Heart left ventricle (tissue), 16 donors: ENCODE measurements around the gene KANSL2. TPM values are rescaled to one million over a fixed set of nuclear protein-coding genes. Genes with fewer than 3 reads are reported as not detected.
"Not testable (repeated sequence)": the region's sequence is repeated elsewhere in the genome, so short reads cannot be mapped to it uniquely, and the experiment has no call there.

Experiments
- ATAC-seq, 4 donors: fragments of 200-7000 bp; cut with Tn5 transposase; one replicate each; pipeline ENCODE4 v1.9.1; 2020 to 2022; ENCODE audit warnings: moderate library complexity in 4 of 4, mild to moderate bottlenecking in 3 of 4, moderate number of reproducible peaks in 1 of 4
- DNase-seq, 5 donors: peaks; one replicate each; pipeline ENCODE4 v3.0.0-alpha.2; 2020
- H3K27ac ChIP-seq, 12 donors: fragments of 200-600 bp; sonication (generic) in 4 of 12; one replicate each; pipeline versions ENCODE4 v1.5.0 to v1.8.0; 2016 to 2022; ENCODE audit warnings: mild to moderate bottlenecking in 2 of 12
- H3K27me3 ChIP-seq, 9 donors: fragments of 200-600 bp; sonication (generic) in 2 of 9; one replicate each; pipeline versions ENCODE4 v1.5.1 to v1.8.0; 2016 to 2022; ENCODE audit warnings: mild to moderate bottlenecking in 3 of 9
- H3K36me3 ChIP-seq, 9 donors: fragments of 200-600 bp; sonication (generic) in 2 of 9; one replicate each; pipeline versions ENCODE4 v1.5.0 to v1.8.0; 2018 to 2022; ENCODE audit warnings: mild to moderate bottlenecking in 2 of 9
- H3K4me1 ChIP-seq, 12 donors: fragments of 200-600 bp; sonication (generic) in 4 of 12; one replicate each; pipeline versions ENCODE4 v1.5.0 to v1.8.0; 2016 to 2022; ENCODE audit warnings: mild to moderate bottlenecking in 3 of 12
- H3K4me3 ChIP-seq, 12 donors: fragments of 200-600 bp; sonication (generic) in 4 of 12; one replicate each; pipeline versions ENCODE4 v1.5.0 to v1.8.0; 2017 to 2022; ENCODE audit warnings: mild to moderate bottlenecking in 9 of 12, moderate library complexity in 4 of 12
- H3K9me3 ChIP-seq, 12 donors: fragments of 200-600 bp; sonication (generic) in 4 of 12; one replicate each; pipeline versions ENCODE4 v1.5.0 to v1.8.0; 2016 to 2022; ENCODE audit warnings: mild to moderate bottlenecking in 1 of 12
- POLR2A ChIP-seq, 2 donors: fragments of 450-650 bp; IDR thresholded peaks; one replicate each; pipeline ENCODE4 v1.6.1; 2017; ENCODE audit warnings: antibody characterized with exemption in 2 of 2, mild to moderate bottlenecking in 2 of 2, moderate library complexity in 2 of 2
- WGBS, 4 donors: extraction: QIAGEN DNeasy Blood & Tissue Kit in 2 of 4; methylation state at CpG; one replicate each; pipeline versions ENCODE4 v1.1.5 to v1.1.7; 2013 to 2018; 5-methylcytosine and 5-hydroxymethylcytosine counted together
- intact Hi-C, 10 donors: fragments of 100-400 bp; cut with DNase I; formaldehyde crosslinking; loops; one replicate each; pipeline versions ENCODE4 v1.11.1 to v1.14.2; 2022
- polyA plus RNA-seq, 2 donors: library from polyadenylated mRNA; stranded (reverse); fragments of 200-250 nt; gene quantifications; one replicate each; pipeline ENCODE4 v1.2.3, GENCODE V29; 2013
- total RNA-seq, 9 donors: library from RNA; depleted of rRNA in 2 of 9; stranded (reverse); fragments of >200 nt in 2 of 9; fragmentation: NEBNext Ultra II Directional in 3 of 9; extraction: Animal tissue kit (Norgen Biotek cat#: 25700) in 3 of 9; gene quantifications; one replicate each; pipeline versions ENCODE4 v1.1.0 to v1.2.4, GENCODE V29; 2016 to 2023
- TF ChIP-seq, protein P1 (sequence below), 12 donors: fragments of 200-600 bp; sonication (generic) in 4 of 12; IDR thresholded peaks; one replicate each; pipeline versions ENCODE4 v1.5.0 to v1.8.0; 2018 to 2022; ENCODE audit warnings: antibody characterized with exemption in 12 of 12, mild to moderate bottlenecking in 5 of 12
- donor health status: ischemic (EF 13 %, LVEDD 7.1; RV severe dilation, severe dysfunction).
- donor health status: healthy with polysubstance abuse.
- donor health status: DM: no; HTN: yes; CAD: no.
- donor health status: DM: no; HTN: no; CAD: no.
- donor health status: ischemic (EF 25% LVEDD 6.9; RV normal size, moderate dysfunction).
- donor health status: ischemic (EF 25% LVEDD 5.7; RV mildly dilated, moderate dysfunction).
- donor health status: healthy.
- donor health status: DM: yes; HTN: yes; CAD: no.
- donor health status: ischemic (EF 35%, LVEDD 5.7; RV mildly dilated, moderate dysfunction).
- donor health status: nonischemic (EF 11% LVEDD 7.7; RV severe dilation, severe dysfunction).
- donor health status: DM: yes; HTN: yes; CAD: no.
- donor health status: PGD.
- donor health status: ischemic (EF 29% LVEDD 5.4; RV normal size, mild dysfunction).
- donor health status: nonischemic (EF 23%, LVEDD 6.1; RV moderate dilation, normal function).

The KANSL2 gene
- total and polyA plus RNA-seq, 11 donors, result 20.1 to 35.6 (median 24.0) TPM

GRCh38 chr12:48683534-48683933, 1.5 kb upstream of the KANSL2 start:
- intact Hi-C loops, result loop anchor here in 2 of 10 donors (2.0 to 5.0 kb wide), 2 partner anchors 33 to 104 kb away; partner anchors contain the start of genes ADCY6 (in 1 of the 2) and CCNT1 (in 1 of the 2)
- Histone ChIP-seq H3K27ac (no peak overlapping the region), H3K4me1 (peaks cover 3 to 35% (median 28%) of the 10 kb centered on the region in 12 donors), H3K4me3 (no peak overlapping the region), H3K36me3 (peaks cover 0 to 35% (median 27%) of the 10 kb centered on the region in 9 donors), H3K27me3 (no peaks in the 10 kb centered on the region), H3K9me3 (no peaks in the 10 kb centered on the region)
- no peak for DNase-seq
- TF ChIP-seq, protein P1, sequence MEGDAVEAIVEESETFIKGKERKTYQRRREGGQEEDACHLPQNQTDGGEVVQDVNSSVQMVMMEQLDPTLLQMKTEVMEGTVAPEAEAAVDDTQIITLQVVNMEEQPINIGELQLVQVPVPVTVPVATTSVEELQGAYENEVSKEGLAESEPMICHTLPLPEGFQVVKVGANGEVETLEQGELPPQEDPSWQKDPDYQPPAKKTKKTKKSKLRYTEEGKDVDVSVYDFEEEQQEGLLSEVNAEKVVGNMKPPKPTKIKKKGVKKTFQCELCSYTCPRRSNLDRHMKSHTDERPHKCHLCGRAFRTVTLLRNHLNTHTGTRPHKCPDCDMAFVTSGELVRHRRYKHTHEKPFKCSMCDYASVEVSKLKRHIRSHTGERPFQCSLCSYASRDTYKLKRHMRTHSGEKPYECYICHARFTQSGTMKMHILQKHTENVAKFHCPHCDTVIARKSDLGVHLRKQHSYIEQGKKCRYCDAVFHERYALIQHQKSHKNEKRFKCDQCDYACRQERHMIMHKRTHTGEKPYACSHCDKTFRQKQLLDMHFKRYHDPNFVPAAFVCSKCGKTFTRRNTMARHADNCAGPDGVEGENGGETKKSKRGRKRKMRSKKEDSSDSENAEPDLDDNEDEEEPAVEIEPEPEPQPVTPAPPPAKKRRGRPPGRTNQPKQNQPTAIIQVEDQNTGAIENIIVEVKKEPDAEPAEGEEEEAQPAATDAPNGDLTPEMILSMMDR (IDR thresholded peaks at IDR 0.05), result no peak
- TF ChIP-seq POLR2A (IDR thresholded peaks at IDR 0.05), result no peak
- 85 to 91% (median 88%) methylated on average over 4 of the region's 4 CpGs for WGBS, 4 donors
- ATAC-seq, result no peak

- DNase-seq, result no peak
- no peaks in the 10 kb centered on the region for H3K27me3 ChIP-seq
- no peaks in the 10 kb centered on the region for H3K9me3 ChIP-seq
- WGBS, 4 donors, result 86 to 93% (median 90%) methylated on average over 2 of the region's 2 CpGs
- H3K4me1 ChIP-seq, result peaks cover 6 to 41% (median 34%) of the 10 kb centered on the region in 12 donors
- intact Hi-C loops, result loop anchor here in 4 of 10 donors (1.0 to 5.0 kb wide), 3 partner anchors 33 to 104 kb away; partner anchors contain the start of genes CCNT1 (in 3 of the 4) and ADCY6 (in 1 of the 4)
- H3K27ac ChIP-seq, result peak overlapping the region in 2 of 12 donors; percentile 70 to 99
- ATAC-seq, result no peak
- TF ChIP-seq POLR2A (IDR thresholded peaks at IDR 0.05), result no peak
- TF ChIP-seq, protein P1 (IDR thresholded peaks at IDR 0.05), result no peak
- peaks cover 0 to 35% (median 29%) of the 10 kb centered on the region in 9 donors for H3K36me3 ChIP-seq
- peak overlapping the region in 11 of 12 donors; percentile 19 to 99 (median 91) for H3K4me3 ChIP-seq
These were observed 889 bp upstream of the KANSL2 start for GRCh38 chr12:48682927-48683326.

DNA sequence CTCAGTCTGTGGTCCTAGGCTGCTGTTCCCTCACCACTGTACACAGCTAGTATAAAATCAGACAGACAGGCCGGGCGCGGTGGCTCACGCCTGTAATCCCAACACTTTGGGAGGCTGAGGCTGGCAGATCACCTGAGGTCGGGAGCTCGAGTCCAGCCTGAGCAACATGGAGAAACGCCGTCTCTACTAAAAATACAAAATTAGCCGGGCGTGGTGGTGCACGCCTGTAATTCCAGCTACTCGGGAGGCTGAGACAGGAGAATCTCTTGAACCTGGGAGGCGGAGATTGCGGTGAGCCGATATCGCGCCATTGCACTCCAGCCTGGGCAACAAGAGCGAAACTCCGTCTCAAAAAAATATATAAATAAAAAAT, 481 bp upstream of the KANSL2 start:
- peak overlapping the region; percentile 19 to 99 (median 91) for H3K4me3 ChIP-seq
- H3K9me3 ChIP-seq, H3K27me3 ChIP-seq, DNase-seq, ATAC-seq: not testable (repeated sequence)
- H3K36me3 ChIP-seq, result peaks cover 0 to 35% (median 29%) of the 10 kb centered on the region in 9 donors
- H3K4me1 ChIP-seq, result peaks cover 6 to 45% (median 37%) of the 10 kb centered on the region in 12 donors
- peak overlapping the region in 9 of 12 donors; percentile 66 to 99 (median 95) for H3K27ac ChIP-seq
- intact Hi-C loops, result loop anchor here in 4 of 10 donors (1.0 to 5.0 kb wide), 3 partner anchors 34 to 105 kb away; partner anchors contain the start of genes CCNT1 (in 3 of the 4) and ADCY6 (in 1 of the 4)
- WGBS, 4 donors, result 14 to 23% (median 19%) methylated on average over 19 of the region's 19 CpGs

GRCh38 chr12:48681399-48681709, 684 bp downstream of the KANSL2 start:
- peak in 1 of 4 donors; percentile 7 for ATAC-seq
- no peak for TF ChIP-seq POLR2A (IDR thresholded peaks at IDR 0.05)
- TF ChIP-seq, protein P1 (IDR thresholded peaks at IDR 0.05), result no peak
- Histone ChIP-seq H3K27me3 (no peaks in the 10 kb centered on the region), H3K4me1 (peaks cover 6 to 56% (median 44%) of the 10 kb centered on the region in 12 donors), H3K9me3 (no peaks in the 10 kb centered on the region), H3K27ac (peak overlapping the region; percentile 83 to 99 (median 95)), H3K36me3 (peaks cover 0 to 44% (median 39%) of the 10 kb centered on the region in 9 donors), H3K4me3 (peak overlapping the region; percentile 77 to 99 (median 92))
- 0 to 2% (median 1%) methylated on average over 11 of the region's 11 CpGs for WGBS, 4 donors
- intact Hi-C loops, result loop anchor here in 1 of 10 donors (5.0 kb wide), 1 partner anchor 106 kb away; the partner anchor contains the start of gene ADCY6
- no peak for DNase-seq
